GM23338 (cell line): ENCODE measurements around the gene ADAMTS10.

Source experiments
- EZH2 ChIP-seq: fragments of 200-600 bp; sonication (generic); IDR thresholded peaks from one replicate; pipeline ENCODE4 v1.8.0; 2017; ENCODE audit warnings: antibody characterized with exemption, mild to moderate bottlenecking, low read depth; ENCODE audit not compliant: unreplicated experiment
- STAT1 ChIP-seq: IDR thresholded peaks from one replicate; pipeline ENCODE4 v1.6.1; 2016; ENCODE audit warnings: antibody characterized with exemption; ENCODE audit not compliant: unreplicated experiment
- TF ChIP-seq, protein P1 (sequence below), 2 experiments: fragments of 200-600 bp in 1 of 2; sonication (generic) in 1 of 2; conservative IDR thresholded peaks; 2 replicates each; pipeline versions ENCODE4 v1.5.1 to v1.6.1; 2016 to 2017; ENCODE audit warnings: antibody characterized with exemption in 2 of 2, low read depth in 2 of 2, mild to moderate bottlenecking in 2 of 2, moderate library complexity in 1 of 2
- TF ChIP-seq, protein P2 (sequence below): IDR thresholded peaks from one replicate; pipeline ENCODE4 v1.6.1; 2018; ENCODE audit warnings: antibody characterized with exemption; ENCODE audit not compliant: unreplicated experiment

DNA sequence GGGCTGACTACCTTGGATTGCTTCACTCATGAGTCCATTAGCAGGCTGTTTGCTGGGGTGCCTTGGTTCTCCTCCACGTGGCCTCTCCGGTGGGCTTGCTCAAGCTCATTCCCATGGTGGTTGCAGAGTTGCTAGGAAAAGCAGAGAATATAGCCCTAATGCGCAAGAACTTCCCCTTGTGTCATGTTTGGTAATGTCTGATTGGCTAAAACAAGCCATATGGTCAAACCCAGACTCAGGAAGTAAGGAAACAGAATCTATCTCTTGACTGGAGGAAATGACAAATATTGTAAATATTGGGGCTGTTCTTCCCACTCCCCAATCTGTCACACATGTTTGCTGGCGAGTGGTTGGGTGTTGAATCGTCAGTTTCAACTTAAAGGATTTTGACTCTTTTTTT lies 32.0 kb upstream of the ADAMTS10 start:
- TF ChIP-seq, protein P1, sequence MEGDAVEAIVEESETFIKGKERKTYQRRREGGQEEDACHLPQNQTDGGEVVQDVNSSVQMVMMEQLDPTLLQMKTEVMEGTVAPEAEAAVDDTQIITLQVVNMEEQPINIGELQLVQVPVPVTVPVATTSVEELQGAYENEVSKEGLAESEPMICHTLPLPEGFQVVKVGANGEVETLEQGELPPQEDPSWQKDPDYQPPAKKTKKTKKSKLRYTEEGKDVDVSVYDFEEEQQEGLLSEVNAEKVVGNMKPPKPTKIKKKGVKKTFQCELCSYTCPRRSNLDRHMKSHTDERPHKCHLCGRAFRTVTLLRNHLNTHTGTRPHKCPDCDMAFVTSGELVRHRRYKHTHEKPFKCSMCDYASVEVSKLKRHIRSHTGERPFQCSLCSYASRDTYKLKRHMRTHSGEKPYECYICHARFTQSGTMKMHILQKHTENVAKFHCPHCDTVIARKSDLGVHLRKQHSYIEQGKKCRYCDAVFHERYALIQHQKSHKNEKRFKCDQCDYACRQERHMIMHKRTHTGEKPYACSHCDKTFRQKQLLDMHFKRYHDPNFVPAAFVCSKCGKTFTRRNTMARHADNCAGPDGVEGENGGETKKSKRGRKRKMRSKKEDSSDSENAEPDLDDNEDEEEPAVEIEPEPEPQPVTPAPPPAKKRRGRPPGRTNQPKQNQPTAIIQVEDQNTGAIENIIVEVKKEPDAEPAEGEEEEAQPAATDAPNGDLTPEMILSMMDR (conservative IDR thresholded peaks at IDR 0.05; ENCODE audit: low read depth in 2 of 2), result no peak
- no peak for TF ChIP-seq EZH2
- TF ChIP-seq STAT1, result no peak
- TF ChIP-seq, protein P2, sequence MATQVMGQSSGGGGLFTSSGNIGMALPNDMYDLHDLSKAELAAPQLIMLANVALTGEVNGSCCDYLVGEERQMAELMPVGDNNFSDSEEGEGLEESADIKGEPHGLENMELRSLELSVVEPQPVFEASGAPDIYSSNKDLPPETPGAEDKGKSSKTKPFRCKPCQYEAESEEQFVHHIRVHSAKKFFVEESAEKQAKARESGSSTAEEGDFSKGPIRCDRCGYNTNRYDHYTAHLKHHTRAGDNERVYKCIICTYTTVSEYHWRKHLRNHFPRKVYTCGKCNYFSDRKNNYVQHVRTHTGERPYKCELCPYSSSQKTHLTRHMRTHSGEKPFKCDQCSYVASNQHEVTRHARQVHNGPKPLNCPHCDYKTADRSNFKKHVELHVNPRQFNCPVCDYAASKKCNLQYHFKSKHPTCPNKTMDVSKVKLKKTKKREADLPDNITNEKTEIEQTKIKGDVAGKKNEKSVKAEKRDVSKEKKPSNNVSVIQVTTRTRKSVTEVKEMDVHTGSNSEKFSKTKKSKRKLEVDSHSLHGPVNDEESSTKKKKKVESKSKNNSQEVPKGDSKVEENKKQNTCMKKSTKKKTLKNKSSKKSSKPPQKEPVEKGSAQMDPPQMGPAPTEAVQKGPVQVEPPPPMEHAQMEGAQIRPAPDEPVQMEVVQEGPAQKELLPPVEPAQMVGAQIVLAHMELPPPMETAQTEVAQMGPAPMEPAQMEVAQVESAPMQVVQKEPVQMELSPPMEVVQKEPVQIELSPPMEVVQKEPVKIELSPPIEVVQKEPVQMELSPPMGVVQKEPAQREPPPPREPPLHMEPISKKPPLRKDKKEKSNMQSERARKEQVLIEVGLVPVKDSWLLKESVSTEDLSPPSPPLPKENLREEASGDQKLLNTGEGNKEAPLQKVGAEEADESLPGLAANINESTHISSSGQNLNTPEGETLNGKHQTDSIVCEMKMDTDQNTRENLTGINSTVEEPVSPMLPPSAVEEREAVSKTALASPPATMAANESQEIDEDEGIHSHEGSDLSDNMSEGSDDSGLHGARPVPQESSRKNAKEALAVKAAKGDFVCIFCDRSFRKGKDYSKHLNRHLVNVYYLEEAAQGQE, result no peak
